Neural cell (in vitro differentiated cells): Measurements from ENCODE around the gene FGGY. TPM values are rescaled to one million over a fixed set of nuclear protein-coding genes. Genes with fewer than 3 reads are reported as not detected.

Experiments
- H2AFZ ChIP-seq: fragments of 200-600, 300-800 bp; sonication (generic), shearing (Covaris generic); 2 replicates; pipeline ENCODE4 v1.6.0; 2014; ENCODE audit warnings: low read depth, mild to moderate bottlenecking, antibody characterized with exemption, low read length, moderate library complexity
- H3F3A ChIP-seq: fragments of 200-600 bp; shearing (Covaris generic); 2 replicates; pipeline ENCODE4 v1.6.1; 2016; ENCODE audit warnings: mild to moderate bottlenecking, moderate library complexity, mixed read lengths, antibody characterized with exemption, low read length; ENCODE audit not compliant: insufficient read depth, poor library complexity, severe bottlenecking
- H3K27ac ChIP-seq: fragments of 200-600, 300-800 bp; sonication (generic), shearing (Covaris generic); 2 replicates; pipeline ENCODE4 v1.5.1; 2014; ENCODE audit warnings: mild to moderate bottlenecking, low read length, moderate library complexity
- H3K27me3 ChIP-seq: fragments of 300-800, 200-600 bp; sonication (generic), shearing (Covaris generic); 2 replicates; pipeline ENCODE4 v1.6.0; 2014; ENCODE audit warnings: mild to moderate bottlenecking, low read depth, low read length, moderate library complexity; ENCODE audit not compliant: insufficient read depth
- H3K36me3 ChIP-seq: fragments of 300-800, 200-600 bp; sonication (generic), shearing (Covaris generic); 2 replicates; pipeline ENCODE4 v1.5.1; 2014; ENCODE audit warnings: mild to moderate bottlenecking, antibody characterized with exemption, low read length, moderate library complexity; ENCODE audit not compliant: insufficient read depth
- H3K4me2 ChIP-seq: fragments of 300-800, 200-600 bp; sonication (generic), shearing (Covaris generic); 2 replicates; pipeline ENCODE4 v1.6.0; 2014; ENCODE audit warnings: mild to moderate bottlenecking, low read length
- H3K4me3 ChIP-seq: fragments of 300-800, 200-600 bp; sonication (generic), shearing (Covaris generic); 2 replicates; pipeline ENCODE4 v1.5.1; 2014; ENCODE audit warnings: mild to moderate bottlenecking, low read length, moderate library complexity
- H3K79me2 ChIP-seq: fragments of 200-600 bp; shearing (Covaris generic); replicated peaks from 2 replicates; pipeline ENCODE4 v1.6.0; 2014; ENCODE audit warnings: mild to moderate bottlenecking, low read length, moderate library complexity; ENCODE audit not compliant: insufficient read depth
- H3K9ac ChIP-seq: fragments of 300-800, 200-600 bp; sonication (generic), shearing (Covaris generic); 2 replicates; pipeline ENCODE4 v1.6.1; 2016; ENCODE audit warnings: mild to moderate bottlenecking, low read length, mixed read lengths
- H3K9me2 ChIP-seq: fragments of 200-600 bp; shearing (Covaris generic); 2 replicates; pipeline ENCODE4 v1.6.1; 2016; ENCODE audit warnings: mild to moderate bottlenecking, low read length, mixed read lengths; ENCODE audit not compliant: insufficient read depth
- H3K9me3 ChIP-seq: fragments of 200-600, 300-800 bp; sonication (generic), shearing (Covaris generic); 2 replicates; pipeline ENCODE4 v1.6.1; 2016; ENCODE audit warnings: mild to moderate bottlenecking, mixed run types, low read length, moderate library complexity, mixed read lengths
- H4K20me1 ChIP-seq: fragments of 200-600 bp; shearing (Covaris generic); 2 replicates; pipeline ENCODE4 v1.6.1; 2016; ENCODE audit warnings: mild to moderate bottlenecking, mixed run types; ENCODE audit not compliant: insufficient read depth
- CTCF ChIP-seq: fragments of 450-650 bp; IDR thresholded peaks from 2 replicates; pipeline ENCODE4 v1.5.1; 2014; ENCODE audit warnings: antibody characterized with exemption, mild to moderate bottlenecking, moderate library complexity; ENCODE audit not compliant: poor library complexity, severe bottlenecking
- EP300 ChIP-seq: fragments of 450-650 bp; conservative IDR thresholded peaks from 2 replicates; pipeline ENCODE4 v1.6.1; 2014; ENCODE audit warnings: antibody characterized with exemption, mild to moderate bottlenecking, moderate library complexity; ENCODE audit not compliant: poor library complexity, severe bottlenecking
- EZH2 ChIP-seq: fragments of 200-600, 300-800 bp; shearing (Covaris generic), sonication (generic); IDR thresholded peaks from 2 replicates; pipeline ENCODE4 v1.6.1; 2014; ENCODE audit warnings: antibody characterized with exemption, low read length, borderline replicate concordance, mild to moderate bottlenecking; ENCODE audit not compliant: insufficient read depth, poor library complexity, severe bottlenecking
- MXI1 ChIP-seq: fragments of 450-650 bp; conservative IDR thresholded peaks from 2 replicates; pipeline ENCODE4 v1.6.1; 2014; ENCODE audit warnings: antibody characterized with exemption, mild to moderate bottlenecking; ENCODE audit not compliant: poor library complexity, severe bottlenecking
- POLR2AphosphoS5 ChIP-seq: IDR thresholded peaks from 2 replicates; pipeline ENCODE4 v1.6.1; 2012
- RAD21 ChIP-seq: fragments of 450-650 bp; conservative IDR thresholded peaks from 2 replicates; pipeline ENCODE4 v1.6.1; 2014; ENCODE audit warnings: antibody characterized with exemption, mild to moderate bottlenecking, moderate library complexity
- REST ChIP-seq: IDR thresholded peaks from 2 replicates; pipeline ENCODE4 v1.6.1; 2012; ENCODE audit warnings: borderline replicate concordance
- SMC3 ChIP-seq: fragments of 450-650 bp; conservative IDR thresholded peaks from 2 replicates; pipeline ENCODE4 v1.6.1; 2014; ENCODE audit warnings: antibody characterized with exemption, mild to moderate bottlenecking, moderate library complexity; ENCODE audit not compliant: poor library complexity
- TAF1 ChIP-seq: IDR thresholded peaks from 2 replicates; pipeline ENCODE4 v1.6.1; 2012; ENCODE audit warnings: low read depth
- polyA plus RNA-seq: library from polyadenylated mRNA; depleted of rRNA; stranded (reverse); fragments of >200 nt; gene quantifications from 2 replicates; pipeline ENCODE4 v1.2.3, GENCODE V29; 2014

Gene FGGY
- polyA plus RNA-seq, 1 donor from 2014 or later, result 7.4 TPM

- Histone ChIP-seq H3K36me3 (no peaks in the 10 kb centered on the region), H3F3A (no peaks in the 10 kb centered on the region), H3K9me3 (no peaks in the 10 kb centered on the region), H3K4me2 (no peak overlapping the region), H3K4me3 (no peak overlapping the region), H3K27me3 (no peaks in the 10 kb centered on the region), H3K9me2 (no peaks in the 10 kb centered on the region), H3K27ac (no peak overlapping the region), H3K9ac (no peak overlapping the region), H4K20me1 (no peaks in the 10 kb centered on the region), H3K79me2 (no peaks in the 10 kb centered on the region), H2AFZ (no peak overlapping the region)
- TF ChIP-seq EP300, result no peak
- TF ChIP-seq TAF1, result no peak
- TF ChIP-seq RAD21, result no peak
- no peak for TF ChIP-seq MXI1
- TF ChIP-seq REST, result no peak
- no peak for TF ChIP-seq POLR2AphosphoS5
- TF ChIP-seq SMC3, result no peak
- no peak for TF ChIP-seq CTCF
- TF ChIP-seq EZH2, result no peak
Observed at GRCh38 chr1:59317343-59317742, 20.4 kb downstream of the FGGY start.

- Histone ChIP-seq H3K9me3 (no peaks in the 10 kb centered on the region), H3K36me3 (no peaks in the 10 kb centered on the region), H3K27me3 (no peaks in the 10 kb centered on the region), H4K20me1 (no peaks in the 10 kb centered on the region), H3K79me2 (no peaks in the 10 kb centered on the region), H3K9ac (no peak overlapping the region), H3K27ac (no peak overlapping the region), H3K9me2 (no peaks in the 10 kb centered on the region), H3K4me2 (no peak overlapping the region), H2AFZ (no peak overlapping the region), H3K4me3 (no peak overlapping the region), H3F3A (no peaks in the 10 kb centered on the region)
- TF ChIP-seq CTCF, result no peak
- TF ChIP-seq RAD21, result no peak
- TF ChIP-seq TAF1, result no peak
- no peak for TF ChIP-seq SMC3
- TF ChIP-seq EZH2, result no peak
- TF ChIP-seq POLR2AphosphoS5, result no peak
- no peak for TF ChIP-seq MXI1
- no peak for TF ChIP-seq REST
- TF ChIP-seq EP300, result no peak
Observed at GRCh38 chr1:59317780-59318179, 20.9 kb downstream of the FGGY start.
